ENCODE results near the gene TAF1C. TPM values are rescaled to one million over a fixed set of nuclear protein-coding genes. Genes with fewer than 3 reads are reported as not detected.

Gene TAF1C
- total RNA-seq, 4 donors from 2014 or later = 46.7 to 75.5 (median 55.2) TPM

DNA sequence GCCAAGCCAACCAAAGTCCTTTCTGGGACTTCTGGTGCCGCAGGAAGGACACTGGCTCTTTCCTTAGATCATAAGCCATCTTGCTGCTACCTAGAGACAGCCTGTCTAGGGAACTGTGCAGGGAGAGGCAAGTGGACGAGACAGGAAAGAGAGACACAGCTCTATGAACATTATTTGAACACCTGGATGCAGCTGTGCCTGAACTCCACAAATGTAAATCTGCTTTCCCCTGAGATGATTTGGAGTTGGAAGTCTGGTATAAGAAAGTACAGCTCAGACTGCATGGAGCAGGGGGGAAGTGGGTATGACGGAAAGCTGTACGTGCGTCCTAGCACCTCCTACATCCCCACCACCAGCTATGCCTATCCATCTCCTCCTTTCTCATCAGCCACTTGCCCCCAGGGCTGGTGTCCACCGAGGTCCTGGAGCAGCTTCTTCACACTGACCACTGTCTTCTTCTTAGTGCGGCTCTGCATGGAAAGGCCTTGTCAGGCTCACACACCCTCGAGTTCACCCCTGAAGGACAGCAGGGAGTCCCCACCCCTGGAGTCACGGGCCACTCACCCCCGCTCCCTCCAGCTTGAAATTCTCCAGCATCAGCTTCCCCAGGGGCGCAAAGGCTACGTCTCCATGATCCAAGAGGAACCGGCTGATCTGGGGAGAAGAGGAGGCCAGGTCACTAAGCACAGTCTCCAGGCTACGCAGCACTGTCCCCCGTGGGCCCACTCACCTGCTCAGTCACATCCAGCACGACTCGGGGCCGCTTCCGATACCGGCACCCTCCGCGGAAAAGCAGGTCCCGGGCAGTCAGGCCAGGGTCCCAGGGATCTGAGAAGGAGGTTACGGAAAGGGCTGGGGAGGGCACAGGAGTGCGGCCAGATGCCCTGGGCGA is 3.9 kb downstream of the TAF1C start:
- Histone ChIP-seq H3K4me3 (no peak overlapping the region), H3K27ac (no peak overlapping the region), H3K4me1 (peaks cover 22% of the 10 kb centered on the region), H3K9me3 (no peaks in the 10 kb centered on the region), H3K27me3 (no peaks in the 10 kb centered on the region), H3K36me3 (peaks cover 59% of the 10 kb centered on the region)
- WGBS = 96% methylated on average over 26 of the region's 26 CpGs
- TF ChIP-seq POLR2AphosphoS5 (IDR thresholded peaks at IDR 0.05) = no peak
- TF ChIP-seq, protein P1, sequence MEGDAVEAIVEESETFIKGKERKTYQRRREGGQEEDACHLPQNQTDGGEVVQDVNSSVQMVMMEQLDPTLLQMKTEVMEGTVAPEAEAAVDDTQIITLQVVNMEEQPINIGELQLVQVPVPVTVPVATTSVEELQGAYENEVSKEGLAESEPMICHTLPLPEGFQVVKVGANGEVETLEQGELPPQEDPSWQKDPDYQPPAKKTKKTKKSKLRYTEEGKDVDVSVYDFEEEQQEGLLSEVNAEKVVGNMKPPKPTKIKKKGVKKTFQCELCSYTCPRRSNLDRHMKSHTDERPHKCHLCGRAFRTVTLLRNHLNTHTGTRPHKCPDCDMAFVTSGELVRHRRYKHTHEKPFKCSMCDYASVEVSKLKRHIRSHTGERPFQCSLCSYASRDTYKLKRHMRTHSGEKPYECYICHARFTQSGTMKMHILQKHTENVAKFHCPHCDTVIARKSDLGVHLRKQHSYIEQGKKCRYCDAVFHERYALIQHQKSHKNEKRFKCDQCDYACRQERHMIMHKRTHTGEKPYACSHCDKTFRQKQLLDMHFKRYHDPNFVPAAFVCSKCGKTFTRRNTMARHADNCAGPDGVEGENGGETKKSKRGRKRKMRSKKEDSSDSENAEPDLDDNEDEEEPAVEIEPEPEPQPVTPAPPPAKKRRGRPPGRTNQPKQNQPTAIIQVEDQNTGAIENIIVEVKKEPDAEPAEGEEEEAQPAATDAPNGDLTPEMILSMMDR (IDR thresholded peaks at IDR 0.05) = no peak
- no peak for TF ChIP-seq POLR2A (IDR thresholded peaks at IDR 0.05)
- no peak for TF ChIP-seq EP300 (IDR thresholded peaks at IDR 0.05)
- DNase-seq (ENCODE audit: low spot score in 2 of 2) = no peak

DNA sequence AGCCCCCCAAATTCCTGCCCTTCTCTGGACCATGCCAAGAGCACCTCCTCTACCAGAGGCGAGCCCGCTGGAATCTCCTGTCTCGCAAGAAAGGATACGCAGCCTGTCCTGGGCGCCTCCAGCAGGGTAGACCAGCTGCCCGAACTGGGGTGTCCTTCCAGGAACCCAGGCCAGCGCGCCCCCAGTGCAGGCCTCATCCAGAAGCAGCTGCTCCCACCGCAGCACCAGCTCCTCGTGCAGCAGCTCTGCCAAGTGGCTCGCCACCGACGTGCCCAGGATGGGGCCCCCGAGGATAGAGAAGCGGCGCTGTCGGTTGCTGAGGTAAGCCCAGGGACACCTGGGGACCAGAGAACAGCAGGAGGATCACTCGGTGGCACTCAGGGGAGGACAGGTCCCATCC is 4.8 kb downstream of the TAF1C start:
- no peaks in the 10 kb centered on the region for H3K27me3 ChIP-seq
- H3K4me1 ChIP-seq = peaks cover 30% of the 10 kb centered on the region
- TF ChIP-seq EP300 (IDR thresholded peaks at IDR 0.05) = no peak
- TF ChIP-seq POLR2AphosphoS5 (IDR thresholded peaks at IDR 0.05) = no peak
- TF ChIP-seq, protein P1 (IDR thresholded peaks at IDR 0.05) = no peak
- TF ChIP-seq POLR2A (IDR thresholded peaks at IDR 0.05) = no peak
- H3K36me3 ChIP-seq = peaks cover 59% of the 10 kb centered on the region
- DNase-seq (ENCODE audit: low spot score in 2 of 2) = no peak
- H3K27ac ChIP-seq = no peak overlapping the region
- H3K4me3 ChIP-seq = no peak overlapping the region
- 98% methylated on average over 8 of the region's 18 CpGs for WGBS
- no peaks in the 10 kb centered on the region for H3K9me3 ChIP-seq

DNA sequence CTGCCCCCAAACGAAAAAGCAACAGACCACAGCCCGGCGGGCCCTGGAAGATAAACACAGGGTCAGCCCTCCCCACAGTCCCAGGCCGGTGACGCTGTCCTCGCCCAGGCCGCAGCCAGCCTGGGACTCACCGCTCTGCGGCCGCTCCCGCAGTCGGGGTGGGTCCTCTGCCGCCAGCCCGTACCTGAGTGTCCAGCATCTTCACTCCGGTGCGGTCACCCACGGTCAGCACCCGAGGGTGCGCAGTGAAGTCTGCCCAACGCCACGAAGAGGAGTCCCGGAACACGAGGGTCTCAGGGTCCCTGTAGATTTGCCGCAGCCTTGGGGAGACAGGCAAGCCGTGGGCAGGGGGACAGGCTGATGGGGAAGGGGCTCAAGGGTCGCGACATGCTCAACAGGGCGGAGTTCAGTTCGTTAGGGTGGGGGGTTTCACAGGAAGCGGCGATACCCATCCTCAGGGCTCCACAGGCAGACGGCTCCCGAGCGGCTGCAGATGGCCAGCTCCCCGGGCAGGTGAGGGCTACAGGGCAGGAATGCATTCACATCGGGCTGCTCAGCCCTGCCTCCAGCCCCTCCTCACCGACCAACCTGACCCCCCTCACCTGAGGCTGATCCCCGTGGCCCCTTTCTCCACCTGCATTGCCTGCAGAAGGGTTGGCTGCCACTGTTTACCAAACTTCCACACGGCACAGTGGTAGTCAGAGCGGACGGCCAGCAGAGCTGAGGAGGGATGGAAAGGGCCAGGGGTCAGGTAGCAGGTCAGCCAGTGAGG is 5.5 kb downstream of the TAF1C start:
- Histone ChIP-seq H3K36me3 (peaks cover 59% of the 10 kb centered on the region), H3K4me1 (peaks cover 37% of the 10 kb centered on the region)
- DNase-seq (ENCODE audit: low spot score in 2 of 2) = no peak

DNA sequence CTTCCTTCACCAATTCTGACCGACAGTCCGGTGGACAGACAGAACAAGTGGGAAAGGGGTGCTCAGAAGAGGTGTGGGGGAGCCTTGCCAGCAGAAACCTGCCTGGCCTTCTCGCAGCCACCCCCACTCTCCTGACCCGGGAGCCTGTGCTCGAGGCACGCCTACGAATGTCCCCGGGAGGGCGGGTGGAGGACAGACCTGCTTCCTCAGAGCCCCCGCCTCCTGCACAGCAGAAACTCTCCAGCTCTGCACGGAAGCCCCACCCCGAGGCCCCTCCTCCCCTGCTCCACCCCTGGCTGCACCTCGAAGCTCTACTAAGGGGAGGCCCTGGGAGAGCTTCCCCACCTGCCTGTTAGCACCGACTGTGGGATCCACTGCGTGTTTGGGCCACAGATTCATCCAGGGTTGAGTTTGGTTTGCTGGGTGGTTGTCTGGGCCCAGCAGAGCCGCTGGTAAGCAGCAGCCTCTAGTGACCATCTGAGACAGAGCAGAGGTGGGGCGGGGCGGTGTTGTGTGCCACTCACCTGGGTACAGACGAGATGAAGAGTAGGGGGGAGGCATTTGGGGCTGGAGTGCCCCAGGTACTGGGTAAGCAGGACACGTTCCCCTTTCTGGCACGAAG is 6.2 kb downstream of the TAF1C start:
- DNase-seq (ENCODE audit: low spot score in 2 of 2) = no peak
- Histone ChIP-seq H3K27ac (no peak overlapping the region), H3K27me3 (no peaks in the 10 kb centered on the region), H3K36me3 (peaks cover 59% of the 10 kb centered on the region), H3K9me3 (no peaks in the 10 kb centered on the region), H3K4me3 (no peak overlapping the region), H3K4me1 (peaks cover 37% of the 10 kb centered on the region)
- WGBS = 92% methylated on average over 9 of the region's 21 CpGs
- TF ChIP-seq POLR2AphosphoS5 (IDR thresholded peaks at IDR 0.05) (no peak), POLR2A (IDR thresholded peaks at IDR 0.05) (no peak), EP300 (IDR thresholded peaks at IDR 0.05) (no peak)
- TF ChIP-seq, protein P1 (IDR thresholded peaks at IDR 0.05) = no peak

More for the DNA sequence above, 5.5 kb downstream of the TAF1C start:
- 91% methylated on average over 6 of the region's 41 CpGs for WGBS
- Histone ChIP-seq H3K9me3 (no peaks in the 10 kb centered on the region), H3K4me3 (no peak overlapping the region), H3K27ac (no peak overlapping the region), H3K27me3 (no peaks in the 10 kb centered on the region)
- TF ChIP-seq, protein P1 (IDR thresholded peaks at IDR 0.05) = no peak
- TF ChIP-seq POLR2AphosphoS5 (IDR thresholded peaks at IDR 0.05) (no peak), EP300 (IDR thresholded peaks at IDR 0.05) (no peak), POLR2A (IDR thresholded peaks at IDR 0.05) (no peak)

Data from suprapubic skin (tissue), 4 donors.